ENCODE measurements around the gene ARFGAP3.

ARFGAP3 gene

DNA sequence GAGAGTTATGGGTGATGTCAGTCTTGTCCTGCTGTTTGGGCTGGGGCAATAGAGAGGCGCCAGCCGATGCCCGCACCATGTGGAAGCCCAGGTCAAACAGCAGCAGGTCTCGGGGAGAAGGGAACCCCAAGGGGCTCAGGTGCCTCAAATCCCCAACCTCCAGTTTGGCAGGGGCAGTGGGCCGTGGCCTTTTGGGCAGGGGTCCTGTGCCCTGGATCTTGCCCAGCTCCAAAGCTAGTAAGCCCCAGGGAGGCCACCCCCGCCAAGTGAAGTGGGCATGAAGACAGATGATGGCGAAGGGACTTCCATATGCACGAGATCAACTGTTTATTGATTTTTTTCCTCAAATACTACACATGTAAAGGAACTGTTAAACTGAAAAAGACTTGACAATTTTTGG is 12.4 kb upstream of the ARFGAP3 start:
- Histone ChIP-seq H3K36me3 (ENCODE audit: control insufficient read depth, low read length) (peaks cover 12% of the 10 kb centered on the region; the same call in 1 of the 2 replicates), H3K27me3 (ENCODE audit: control insufficient read depth, low read length) (no peaks in the 10 kb centered on the region), H3K4me3 (ENCODE audit: low read length) (no peak overlapping the region), H3K4me1 (ENCODE audit: control insufficient read depth, low read length) (peaks cover 4% of the 10 kb centered on the region), H3K4me2 (ENCODE audit: low read length) (no peak overlapping the region), H3K9me3 (ENCODE audit: control insufficient read depth, insufficient read depth, low read length) (no peaks in the 10 kb centered on the region), H3K9me2 (replicated peaks; ENCODE audit: control insufficient read depth, low read length) (no peaks in the 10 kb centered on the region), H3K27ac (ENCODE audit: low read depth, low read length) (no peak overlapping the region), H4K20me1 (ENCODE audit: control insufficient read depth, insufficient read depth, low read depth, low read length) (0 out of 2 replicates have a peak, but pooled peaks cover 3% of the 10 kb centered on the region), H3F3A (ENCODE audit: control insufficient read depth, insufficient read depth) (no peaks in the 10 kb centered on the region), H3K79me2 (ENCODE audit: control insufficient read depth, low read length) (no peaks in the 10 kb centered on the region)
- TF ChIP-seq, protein P1, sequence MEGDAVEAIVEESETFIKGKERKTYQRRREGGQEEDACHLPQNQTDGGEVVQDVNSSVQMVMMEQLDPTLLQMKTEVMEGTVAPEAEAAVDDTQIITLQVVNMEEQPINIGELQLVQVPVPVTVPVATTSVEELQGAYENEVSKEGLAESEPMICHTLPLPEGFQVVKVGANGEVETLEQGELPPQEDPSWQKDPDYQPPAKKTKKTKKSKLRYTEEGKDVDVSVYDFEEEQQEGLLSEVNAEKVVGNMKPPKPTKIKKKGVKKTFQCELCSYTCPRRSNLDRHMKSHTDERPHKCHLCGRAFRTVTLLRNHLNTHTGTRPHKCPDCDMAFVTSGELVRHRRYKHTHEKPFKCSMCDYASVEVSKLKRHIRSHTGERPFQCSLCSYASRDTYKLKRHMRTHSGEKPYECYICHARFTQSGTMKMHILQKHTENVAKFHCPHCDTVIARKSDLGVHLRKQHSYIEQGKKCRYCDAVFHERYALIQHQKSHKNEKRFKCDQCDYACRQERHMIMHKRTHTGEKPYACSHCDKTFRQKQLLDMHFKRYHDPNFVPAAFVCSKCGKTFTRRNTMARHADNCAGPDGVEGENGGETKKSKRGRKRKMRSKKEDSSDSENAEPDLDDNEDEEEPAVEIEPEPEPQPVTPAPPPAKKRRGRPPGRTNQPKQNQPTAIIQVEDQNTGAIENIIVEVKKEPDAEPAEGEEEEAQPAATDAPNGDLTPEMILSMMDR (IDR thresholded peaks at IDR 0.05; ENCODE audit: low read depth, low read length, poor library complexity, severe bottlenecking): no peak
- no peak for TF ChIP-seq EZH2phosphoT487 (IDR thresholded peaks at IDR 0.05; ENCODE audit: borderline replicate concordance, low read length)

DNA sequence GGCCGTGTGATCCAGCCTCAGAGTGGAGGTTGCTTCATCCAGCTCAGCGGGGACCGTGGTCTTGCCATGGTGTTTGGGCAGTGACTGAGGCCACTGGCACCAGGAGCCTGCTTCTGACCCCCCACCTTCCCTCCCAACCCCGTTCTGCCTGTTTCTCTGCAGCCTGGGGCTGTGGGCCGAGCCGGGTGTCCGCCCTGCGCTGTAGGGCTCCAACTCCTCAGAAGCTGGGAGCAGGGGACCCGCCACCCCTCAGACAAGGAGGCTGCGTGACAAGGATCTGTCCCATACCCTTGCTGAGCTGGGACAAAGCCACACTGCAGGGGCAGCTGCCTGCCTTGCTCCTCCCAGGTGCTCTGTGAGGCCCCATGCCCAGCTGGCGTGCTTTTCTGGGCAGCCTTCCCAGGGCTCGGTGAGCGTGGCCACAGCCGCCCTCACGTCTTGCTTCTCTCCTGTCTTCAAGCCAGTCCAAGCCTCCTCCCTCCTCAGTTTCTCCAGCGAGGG is 11.7 kb upstream of the ARFGAP3 start:
- peaks cover 10% of the 10 kb centered on the region for H3K4me1 ChIP-seq (ENCODE audit: control insufficient read depth, low read length)
- TF ChIP-seq EZH2phosphoT487 (IDR thresholded peaks at IDR 0.05; ENCODE audit: borderline replicate concordance, low read length): no peak
- TF ChIP-seq, protein P1 (IDR thresholded peaks at IDR 0.05; ENCODE audit: low read depth, low read length, poor library complexity, severe bottlenecking): no peak
- H3K36me3 ChIP-seq (ENCODE audit: control insufficient read depth, low read length): peaks cover 10% of the 10 kb centered on the region; the same call in 1 of the 2 replicates
- H3K9me3 ChIP-seq (ENCODE audit: control insufficient read depth, insufficient read depth, low read length): no peaks in the 10 kb centered on the region
- H3K4me3 ChIP-seq (ENCODE audit: low read length): no peak overlapping the region
- no peak overlapping the region for H3K4me2 ChIP-seq (ENCODE audit: low read length)
- H3K9me2 ChIP-seq (replicated peaks; ENCODE audit: control insufficient read depth, low read length): no peaks in the 10 kb centered on the region
- no peaks in the 10 kb centered on the region for H3K27me3 ChIP-seq (ENCODE audit: control insufficient read depth, low read length)
- no peak overlapping the region for H3K27ac ChIP-seq (ENCODE audit: low read depth, low read length)
- H3F3A ChIP-seq (ENCODE audit: control insufficient read depth, insufficient read depth): no peaks in the 10 kb centered on the region
- 0 out of 2 replicates have a peak, but pooled peaks cover 3% of the 10 kb centered on the region for H4K20me1 ChIP-seq (ENCODE audit: control insufficient read depth, insufficient read depth, low read depth, low read length)
- no peaks in the 10 kb centered on the region for H3K79me2 ChIP-seq (ENCODE audit: control insufficient read depth, low read length)

DNA sequence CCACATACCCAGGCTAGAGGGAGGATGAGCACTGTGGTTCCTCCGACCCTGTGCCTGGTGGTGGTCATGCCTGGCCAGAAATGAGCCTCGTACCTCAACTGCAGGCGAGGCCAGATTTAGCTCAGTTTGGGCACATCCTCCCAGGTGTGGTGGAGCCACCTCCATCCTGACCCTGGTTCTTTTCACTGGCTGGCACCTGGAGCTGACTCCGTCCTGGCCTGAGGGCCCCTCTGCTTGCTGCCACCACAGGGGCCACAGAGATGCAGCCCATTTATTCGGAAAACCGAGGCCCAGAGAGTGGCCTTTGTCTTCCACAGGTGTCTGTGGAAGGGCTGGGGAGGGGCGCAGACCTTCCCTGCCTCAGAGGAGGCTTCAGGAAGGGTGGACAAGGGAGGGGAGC is 9.0 kb upstream of the ARFGAP3 start:
- no peaks in the 10 kb centered on the region for H3F3A ChIP-seq (ENCODE audit: control insufficient read depth, insufficient read depth)
- TF ChIP-seq EZH2phosphoT487 (IDR thresholded peaks at IDR 0.05; ENCODE audit: borderline replicate concordance, low read length): no peak
- TF ChIP-seq, protein P1 (IDR thresholded peaks at IDR 0.05; ENCODE audit: low read depth, low read length, poor library complexity, severe bottlenecking): no peak
- no peaks in the 10 kb centered on the region for H3K79me2 ChIP-seq (ENCODE audit: control insufficient read depth, low read length)

More for the DNA sequence above, 9.0 kb upstream of the ARFGAP3 start:
- Histone ChIP-seq H4K20me1 (ENCODE audit: control insufficient read depth, insufficient read depth, low read depth, low read length) (0 out of 2 replicates have a peak, but pooled peaks cover 3% of the 10 kb centered on the region), H3K27me3 (ENCODE audit: control insufficient read depth, low read length) (no peaks in the 10 kb centered on the region), H3K9me2 (replicated peaks; ENCODE audit: control insufficient read depth, low read length) (no peaks in the 10 kb centered on the region), H3K9me3 (ENCODE audit: control insufficient read depth, insufficient read depth, low read length) (no peaks in the 10 kb centered on the region), H3K36me3 (ENCODE audit: control insufficient read depth, low read length) (0 out of 2 replicates have a peak, but pooled peaks cover 3% of the 10 kb centered on the region), H3K4me3 (ENCODE audit: low read length) (no peak overlapping the region), H3K4me1 (ENCODE audit: control insufficient read depth, low read length) (peaks cover 17% of the 10 kb centered on the region), H3K4me2 (ENCODE audit: low read length) (no peak overlapping the region), H3K27ac (ENCODE audit: low read depth, low read length) (no peak overlapping the region)
